HG03342 (cell line): Measurements from ENCODE around the gene PPP1CA.

Source experiments
- ATAC-seq: cut with Tn5 transposase; IDR thresholded peaks from one replicate; pipeline ENCODE4 v1.9.1; 2021; ENCODE audit warnings: mild to moderate bottlenecking, moderate library complexity; ENCODE audit not compliant: unreplicated experiment

Gene PPP1CA

DNA sequence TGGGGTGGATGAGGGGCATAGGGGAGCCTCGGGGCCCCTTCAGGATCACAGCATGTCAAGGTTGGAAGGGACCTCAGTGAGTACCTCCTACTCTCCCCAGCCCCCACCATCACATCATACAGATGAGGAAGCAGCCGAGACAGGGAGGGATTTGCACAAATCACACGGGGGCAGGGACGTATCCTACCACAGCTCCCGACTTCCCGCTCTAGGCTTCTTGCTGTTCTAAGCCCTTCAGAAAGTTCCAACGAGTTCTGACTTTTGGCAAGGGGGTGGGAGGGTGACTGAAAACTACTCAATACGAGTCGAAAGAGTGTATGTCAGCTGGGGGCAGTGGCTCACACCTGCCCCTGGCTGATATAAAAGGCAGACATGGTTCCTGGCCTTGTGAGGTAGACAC lies 14.6 kb downstream of the PPP1CA start:
- no peak for ATAC-seq

DNA sequence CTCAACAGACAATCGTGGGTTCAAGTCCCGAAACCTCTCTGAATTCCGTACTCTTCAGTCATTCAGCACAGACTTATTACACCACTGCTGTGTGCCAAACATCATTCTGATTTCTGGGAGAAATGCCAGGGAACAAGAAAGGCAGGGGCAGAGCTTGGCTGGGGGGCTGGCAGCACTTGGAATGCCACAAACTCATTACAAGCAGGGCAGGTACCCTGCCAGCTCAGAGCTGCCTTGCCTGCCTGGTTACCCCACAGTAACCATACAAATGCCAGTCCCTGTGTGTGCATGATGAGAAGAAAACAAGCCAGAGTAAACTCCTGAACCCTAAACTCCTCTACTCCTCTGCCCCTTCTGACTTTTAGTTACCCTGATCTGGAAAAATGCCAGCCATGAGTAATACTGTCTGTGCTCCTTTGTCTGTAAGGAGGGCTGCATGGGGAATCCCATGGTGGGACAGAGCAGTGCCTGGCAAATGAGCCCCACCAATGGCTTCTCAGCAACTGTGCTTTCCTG lies 16.7 kb downstream of the PPP1CA start:
- ATAC-seq: no peak

DNA sequence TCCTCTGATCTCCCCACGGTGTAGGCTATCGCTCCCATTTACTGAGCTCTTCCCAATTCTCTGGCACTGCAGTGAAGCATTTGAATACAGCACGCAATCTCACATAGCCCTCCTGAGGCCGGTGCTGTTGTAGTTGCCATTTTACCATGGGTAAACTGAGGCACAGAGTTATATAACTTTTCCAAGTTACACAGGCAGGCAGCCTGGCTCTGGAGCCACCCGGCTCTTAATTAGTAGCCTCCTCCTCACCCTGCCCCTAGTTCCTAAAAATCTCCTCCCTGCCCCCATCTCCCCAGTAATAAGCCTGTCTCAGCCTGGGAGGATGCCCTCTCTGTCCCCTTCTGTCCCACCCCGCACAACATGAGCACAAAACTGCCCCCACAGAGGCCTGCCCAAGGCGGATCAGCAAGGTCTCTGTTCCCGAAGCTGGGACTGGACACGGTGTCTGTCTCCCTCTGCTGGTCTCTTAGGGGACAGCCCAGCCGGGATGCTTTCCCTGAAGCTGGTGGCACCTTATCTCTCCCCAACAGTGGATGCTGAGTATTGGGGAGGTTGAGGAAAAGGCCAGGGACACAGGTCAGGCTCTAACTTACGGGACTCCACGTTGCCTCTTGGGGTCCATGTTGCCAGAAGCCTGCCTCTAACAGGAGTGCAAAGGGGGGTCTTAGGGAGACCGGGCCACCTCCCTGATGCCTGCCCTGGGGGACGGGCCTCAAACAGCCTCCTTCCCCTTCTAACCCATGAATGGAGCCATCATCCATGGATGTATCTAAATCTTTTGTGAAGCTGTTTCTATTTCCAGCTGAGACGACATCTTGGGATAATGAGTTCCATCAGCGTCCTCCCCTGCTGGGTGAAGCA lies 19.2 kb downstream of the PPP1CA start:
- ATAC-seq: no peak

DNA sequence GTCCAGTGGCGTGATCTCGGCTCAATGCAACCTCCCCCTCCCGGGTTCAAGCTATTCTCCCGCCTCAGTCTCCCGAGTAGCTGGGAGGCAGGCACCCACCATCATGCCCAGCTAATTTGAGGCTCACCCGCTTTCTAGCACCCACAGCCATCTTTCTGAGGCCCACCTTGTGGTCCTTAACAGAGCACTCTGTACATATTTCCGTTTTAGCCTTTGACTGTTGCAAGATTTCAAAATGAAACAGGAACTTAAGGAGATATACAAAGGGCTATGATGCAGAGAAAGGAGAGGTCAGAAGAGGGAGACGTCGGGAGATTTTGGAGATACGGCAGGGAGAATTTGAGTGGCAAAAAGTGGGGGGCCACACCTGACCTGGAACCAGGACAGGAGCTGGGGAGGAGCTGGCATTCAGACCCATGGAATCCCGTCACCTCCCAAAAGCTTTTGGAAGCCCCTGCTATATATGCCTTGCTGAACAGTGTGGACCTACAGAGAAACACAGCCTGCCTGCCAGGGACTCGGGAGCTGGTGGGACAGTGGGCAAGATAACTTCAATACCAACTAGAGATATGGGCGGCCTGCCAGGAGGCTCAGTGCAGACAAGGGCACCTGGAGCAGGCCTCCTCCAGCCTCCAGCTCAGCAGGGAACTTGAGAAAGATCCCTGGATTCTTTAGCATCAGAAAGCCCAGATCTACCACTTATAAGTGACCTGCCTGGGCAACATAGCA lies 20.2 kb downstream of the PPP1CA start:
- no peak for ATAC-seq

DNA sequence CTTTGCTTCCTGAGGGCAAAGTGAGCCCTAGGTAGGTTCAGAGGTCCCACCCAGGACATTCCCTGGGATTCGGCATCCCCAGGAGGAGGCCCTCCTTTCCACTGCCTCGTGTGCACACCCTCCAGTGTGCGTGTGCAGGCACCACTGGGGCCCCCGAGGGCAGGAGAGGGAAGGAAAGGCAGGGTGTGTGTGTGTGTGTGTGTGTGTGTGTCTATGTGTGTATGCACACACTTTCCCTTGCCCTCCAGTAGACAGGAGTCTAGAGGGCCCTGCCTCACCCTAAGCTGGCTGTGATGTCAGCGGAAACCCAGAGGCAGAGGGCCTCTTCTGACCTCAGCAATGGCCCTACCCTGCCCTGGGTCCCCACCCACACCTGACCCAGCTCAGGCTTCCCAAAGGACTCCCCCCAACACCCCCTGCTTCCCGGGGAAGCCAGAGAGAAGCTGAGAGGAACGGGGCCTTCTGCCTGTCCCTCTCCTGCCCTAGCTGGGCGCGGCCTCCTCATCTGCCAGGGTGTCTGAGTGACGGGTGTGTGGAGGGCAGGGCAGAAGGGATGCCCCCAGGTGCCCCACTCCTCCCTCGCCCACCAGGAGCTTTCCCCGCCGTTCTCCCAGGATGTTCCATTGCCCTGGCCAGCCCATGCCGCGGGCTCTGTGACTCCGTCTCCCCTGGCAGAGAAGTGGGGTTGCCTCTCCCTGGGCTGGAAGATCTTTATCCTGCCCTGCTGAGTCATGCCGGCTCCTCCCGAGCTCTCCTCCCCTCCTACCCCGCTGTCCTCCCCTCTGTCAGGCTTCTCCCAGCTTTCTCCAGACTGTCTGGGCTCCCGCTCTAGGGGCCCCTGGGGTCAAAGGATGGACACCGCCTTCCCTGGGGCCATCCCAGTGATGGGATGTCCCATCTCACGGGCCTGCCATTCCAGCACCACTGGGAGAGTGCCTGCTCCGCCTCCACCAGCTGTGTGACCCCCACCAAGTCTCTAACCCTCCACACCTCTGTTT lies 22.3 kb downstream of the PPP1CA start:
- ATAC-seq: no peak

DNA sequence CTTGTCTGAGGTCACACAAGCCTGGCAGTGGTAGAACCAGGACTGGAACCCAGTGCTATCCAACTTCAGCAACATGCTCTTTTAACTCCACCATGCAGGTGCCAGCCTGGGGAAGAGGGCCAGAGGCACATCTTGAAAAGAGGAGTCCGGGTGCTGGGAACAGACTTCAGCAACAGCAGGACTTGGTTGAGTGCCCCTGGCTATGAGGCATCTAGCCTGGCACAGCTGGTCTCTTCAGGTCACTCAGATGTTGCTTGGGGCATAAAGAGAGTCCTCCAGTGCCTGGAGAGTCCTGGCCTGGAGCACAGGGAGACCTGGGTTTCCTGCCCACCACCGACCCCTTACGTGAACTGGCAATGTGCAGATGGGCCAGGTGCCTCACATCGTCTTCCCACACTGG lies 23.1 kb downstream of the PPP1CA start:
- ATAC-seq: no peak

DNA sequence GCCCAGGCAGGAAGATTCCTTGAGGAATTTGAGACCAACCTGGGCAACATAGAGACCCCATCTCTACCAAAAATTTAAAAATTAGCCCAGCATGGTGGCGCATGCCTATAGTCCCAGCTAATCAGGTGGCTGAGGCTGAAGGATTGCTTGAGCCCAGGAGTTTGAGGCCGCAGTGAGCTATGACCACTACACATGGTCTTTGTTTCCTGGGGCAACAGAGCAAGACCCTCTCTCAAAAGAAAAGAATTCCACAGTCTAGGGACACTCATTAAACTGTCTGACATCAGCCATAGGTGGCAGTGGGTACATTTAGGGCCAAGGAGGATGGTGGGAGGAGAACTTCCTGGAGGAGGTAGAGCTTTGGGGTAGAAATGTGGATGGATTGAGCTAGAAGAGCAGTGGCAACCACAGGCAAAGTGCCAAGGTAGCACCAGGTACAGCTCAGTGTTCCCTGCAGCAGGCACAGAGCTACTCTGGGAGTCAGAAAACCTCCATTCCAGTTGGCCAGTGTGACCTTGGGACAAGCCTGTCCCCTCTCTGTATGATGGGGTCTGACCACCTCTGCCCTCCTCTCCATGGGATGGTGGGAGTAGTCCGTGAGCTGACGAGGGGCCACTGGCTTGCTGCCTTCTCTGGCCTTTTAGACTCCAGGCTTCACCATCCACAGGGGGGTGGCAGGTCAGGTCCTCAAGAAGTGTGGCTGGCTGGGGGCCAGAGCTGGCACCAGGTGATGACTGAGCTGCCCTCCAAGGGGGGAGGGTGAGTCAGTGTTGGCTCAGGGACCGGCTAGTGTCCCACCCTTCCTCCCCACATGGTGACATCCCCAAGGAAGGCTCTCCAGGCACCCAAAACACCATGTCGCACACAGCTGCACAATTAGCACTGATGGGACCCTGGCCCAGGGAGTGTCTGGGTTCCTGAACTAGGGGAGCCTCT lies 24.5 kb downstream of the PPP1CA start:
- ATAC-seq: no peak

DNA sequence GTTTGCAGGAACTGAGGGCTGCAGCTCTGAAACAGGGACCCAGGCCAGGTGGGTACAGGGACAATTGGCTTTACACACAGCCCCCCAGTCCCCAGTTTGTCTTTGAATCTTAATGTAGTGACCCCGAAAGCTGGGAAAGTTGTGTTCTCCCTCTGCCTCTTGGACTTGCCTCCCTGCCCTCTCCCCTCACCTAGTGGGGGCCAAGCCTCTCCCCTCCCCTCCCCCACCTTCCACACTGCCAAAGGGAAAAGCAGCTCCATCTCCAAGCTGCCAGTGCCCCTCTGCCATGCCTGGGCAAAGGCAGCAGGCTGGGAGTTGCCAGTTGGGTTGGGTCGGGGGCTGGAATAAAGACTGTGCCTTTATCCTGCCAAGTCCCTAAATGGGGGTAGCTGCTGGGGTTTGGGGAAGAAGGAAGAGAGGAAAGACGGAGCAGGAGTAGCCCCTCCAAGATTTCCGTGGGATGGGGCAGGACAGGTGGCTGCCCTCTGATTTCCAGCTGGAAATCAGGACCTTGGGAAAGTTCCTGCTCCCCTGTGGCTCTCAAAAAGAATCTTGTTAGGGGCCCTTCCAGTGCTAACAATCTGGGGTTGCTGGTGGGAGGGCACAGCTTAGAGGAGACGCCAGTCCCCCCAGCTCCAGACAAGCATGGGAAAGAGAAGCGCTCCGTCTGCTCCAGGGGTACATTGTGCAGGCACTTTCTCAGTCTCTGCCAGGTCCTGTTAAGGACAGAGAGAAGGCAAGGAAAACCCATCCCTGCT lies 25.4 kb downstream of the PPP1CA start:
- no peak for ATAC-seq

DNA sequence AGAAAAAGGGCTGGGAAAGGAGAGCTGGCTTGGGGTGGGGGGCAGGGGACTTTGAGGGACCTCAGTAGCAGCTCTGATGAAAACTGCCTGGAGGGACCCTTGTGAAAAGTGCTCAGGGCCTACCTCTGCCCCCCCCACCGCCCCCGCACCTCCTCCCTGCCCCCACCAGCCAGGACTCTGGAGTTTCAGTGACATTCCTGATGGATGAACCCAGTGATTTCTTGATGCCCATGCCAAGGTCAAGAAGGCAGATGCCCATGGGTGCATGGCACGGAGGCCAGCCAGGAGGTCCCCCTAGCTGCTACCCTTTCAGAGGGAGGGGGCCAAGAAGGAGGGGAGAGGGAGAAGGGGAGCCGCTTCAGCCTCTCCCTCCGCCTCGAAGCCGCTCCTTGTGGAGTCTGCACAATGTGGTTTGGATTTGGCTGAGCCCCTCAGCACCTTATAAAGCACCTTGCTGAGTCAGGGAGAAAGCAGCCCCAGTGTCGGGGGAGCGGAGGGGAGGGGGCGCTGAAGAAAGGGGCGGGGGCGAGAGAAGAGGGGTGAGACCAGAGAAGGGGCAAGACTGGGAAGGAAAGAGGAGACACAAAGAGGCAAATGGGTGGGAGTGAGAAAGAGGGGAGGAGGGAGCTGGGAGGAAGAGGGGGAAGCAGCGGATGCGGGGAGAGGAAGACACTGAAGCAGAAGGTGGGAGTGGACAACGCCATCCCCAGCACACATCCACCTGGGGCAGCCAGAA lies 26.2 kb downstream of the PPP1CA start:
- ATAC-seq: no peak

DNA sequence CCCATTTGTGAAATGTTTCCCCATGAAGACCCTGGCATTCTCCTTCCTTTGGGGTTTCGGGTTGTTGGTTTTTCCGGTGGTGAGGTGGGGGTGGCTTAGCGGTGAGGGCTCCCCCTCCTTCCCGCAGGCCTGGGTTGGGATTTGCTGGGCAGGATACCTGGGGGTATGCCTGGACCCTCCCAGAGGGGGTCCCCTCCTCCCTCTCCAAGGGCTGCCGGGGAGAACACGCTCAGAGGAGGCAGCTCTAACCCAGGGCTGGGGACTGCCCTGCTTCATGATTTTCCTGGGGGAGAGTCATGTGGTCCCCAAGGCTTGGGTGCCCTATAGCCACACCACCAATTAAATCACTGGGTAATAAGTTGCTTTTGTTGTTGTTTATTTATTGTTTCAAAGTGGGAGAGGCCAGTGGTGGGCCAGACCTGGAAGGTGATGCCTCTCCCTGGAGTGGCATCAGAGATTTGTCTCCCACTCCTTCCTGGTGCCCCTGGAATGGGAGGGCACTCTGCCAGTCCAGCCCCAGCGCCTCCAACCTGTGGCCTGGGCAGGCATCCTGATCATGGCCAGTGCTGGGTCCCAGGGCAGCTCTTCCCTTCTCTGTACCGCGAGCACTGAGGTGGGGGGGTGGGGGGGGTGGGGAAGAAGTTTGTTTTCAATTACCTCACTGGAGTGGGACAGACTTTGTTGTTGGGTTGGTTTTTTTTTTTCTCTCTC lies 26.9 kb downstream of the PPP1CA start:
- ATAC-seq: no peak

DNA sequence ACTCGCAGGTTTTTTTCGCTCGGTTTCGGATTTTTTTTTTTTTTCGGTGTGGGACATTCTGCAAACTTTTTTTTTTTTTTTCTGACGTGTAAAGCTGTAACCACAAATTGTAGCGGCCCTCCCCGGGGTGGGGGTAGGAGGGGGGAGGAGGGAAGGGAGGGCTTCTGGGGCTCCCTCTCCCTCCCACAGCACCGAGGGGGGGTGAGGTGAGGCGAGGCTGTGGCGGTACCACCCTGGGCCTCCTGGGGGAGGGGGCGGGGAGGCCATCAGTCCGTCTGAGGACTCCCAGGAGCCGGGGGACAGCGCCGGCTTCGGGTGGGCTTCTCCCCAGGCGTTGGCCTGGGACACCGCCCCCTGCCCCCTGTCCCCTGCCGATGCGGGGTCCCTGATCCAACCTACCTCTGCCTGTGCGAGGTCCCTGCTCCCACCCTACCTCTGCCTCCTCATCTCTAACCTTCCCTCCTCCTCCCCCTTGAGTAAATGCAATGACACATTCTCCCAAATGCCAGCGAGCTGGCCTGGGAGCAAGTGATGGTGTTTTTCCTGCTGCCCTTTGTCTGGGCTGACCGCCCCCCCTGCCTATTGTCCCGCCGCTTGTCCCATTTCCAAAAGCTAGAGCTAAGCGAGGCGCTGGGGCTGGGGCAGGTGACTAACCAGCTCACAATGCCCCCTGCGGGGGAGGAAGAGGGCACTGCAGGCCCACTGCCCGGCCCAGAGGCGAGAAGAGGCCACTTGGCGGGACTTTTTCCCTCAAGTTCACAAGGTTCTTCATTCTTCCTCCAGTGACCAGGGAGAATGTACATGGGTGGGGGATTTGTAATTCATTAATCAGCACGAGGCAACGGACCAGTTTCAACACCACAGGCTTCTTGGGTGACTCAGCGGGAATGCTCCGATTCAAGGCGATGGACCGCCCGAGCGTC lies 27.7 kb downstream of the PPP1CA start:
- no peak for ATAC-seq

DNA sequence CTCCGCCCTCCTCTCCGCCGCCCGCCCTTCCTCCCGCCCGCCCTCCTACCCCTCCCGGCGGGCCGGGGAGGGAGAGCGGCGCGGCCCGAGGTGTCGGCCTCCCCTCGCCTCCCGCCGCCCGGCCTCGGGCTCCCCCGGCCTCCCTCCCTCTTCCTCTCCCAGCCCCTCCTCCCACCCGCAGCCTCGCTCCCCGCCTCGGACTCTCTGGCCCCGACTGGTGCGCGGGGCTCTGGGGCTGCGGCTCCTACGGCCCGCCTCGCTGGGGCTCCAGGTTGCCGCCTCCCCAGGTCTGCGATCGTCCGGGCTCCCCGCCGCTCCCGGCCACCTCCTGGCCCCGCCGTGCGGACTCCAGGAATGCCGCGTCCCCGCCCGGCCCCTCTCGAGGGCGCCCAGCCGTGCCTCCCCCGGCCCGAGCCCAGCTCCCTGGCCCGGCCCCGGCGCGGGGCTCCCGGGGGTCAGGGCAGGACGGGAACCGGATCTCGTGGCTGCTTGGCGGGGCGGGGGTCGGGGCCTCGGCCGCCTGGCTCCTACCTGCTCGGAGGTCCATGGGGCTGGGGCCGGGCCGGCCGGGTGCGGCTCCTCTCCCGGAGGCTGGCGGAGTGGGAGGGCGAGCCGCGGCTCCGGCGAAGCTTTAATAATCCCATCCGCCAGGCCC lies 28.5 kb downstream of the PPP1CA start, which contains the start of gene CLCF1:
Gene CLCF1, minus strand, starts transcription at position 606 of the 655 bp plus-strand sequence. Its CDS starts 59 bp downstream, at position 547.
- ATAC-seq: no peak

DNA sequence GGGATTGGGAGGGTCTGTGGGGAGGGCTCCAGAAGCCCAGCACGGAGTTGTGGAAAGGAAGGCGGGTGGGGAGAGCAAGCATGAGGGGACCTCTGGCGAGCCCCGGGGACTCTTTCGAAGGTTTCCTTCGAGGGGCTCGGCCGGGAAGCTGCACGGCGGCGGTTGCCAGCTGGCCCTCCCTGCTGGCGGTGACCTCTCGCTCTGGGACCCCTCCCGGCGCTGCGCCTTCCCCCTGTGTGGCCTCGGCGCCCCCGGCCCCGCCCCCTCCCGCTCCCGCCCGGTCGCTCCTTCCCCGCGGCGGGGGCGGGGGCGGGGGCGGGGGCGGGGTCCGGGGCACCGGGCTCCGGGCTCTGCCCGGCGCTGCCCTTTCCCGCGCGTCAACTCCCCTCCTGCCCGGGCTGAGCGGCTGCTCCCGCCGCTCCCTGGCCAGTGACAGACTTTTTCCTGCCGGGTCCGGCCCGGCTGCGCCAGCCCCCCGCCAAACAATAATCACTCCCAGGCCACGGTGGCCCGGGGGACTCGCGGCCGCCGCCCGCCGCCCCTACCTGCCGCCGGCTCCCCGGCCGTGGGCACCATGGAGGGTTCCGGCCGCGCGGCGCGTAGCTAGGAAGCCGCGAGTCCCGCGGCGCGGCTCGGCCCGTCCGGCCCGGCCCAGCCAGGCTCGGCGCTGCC lies 29.2 kb downstream of the PPP1CA start:
- no peak for ATAC-seq

DNA sequence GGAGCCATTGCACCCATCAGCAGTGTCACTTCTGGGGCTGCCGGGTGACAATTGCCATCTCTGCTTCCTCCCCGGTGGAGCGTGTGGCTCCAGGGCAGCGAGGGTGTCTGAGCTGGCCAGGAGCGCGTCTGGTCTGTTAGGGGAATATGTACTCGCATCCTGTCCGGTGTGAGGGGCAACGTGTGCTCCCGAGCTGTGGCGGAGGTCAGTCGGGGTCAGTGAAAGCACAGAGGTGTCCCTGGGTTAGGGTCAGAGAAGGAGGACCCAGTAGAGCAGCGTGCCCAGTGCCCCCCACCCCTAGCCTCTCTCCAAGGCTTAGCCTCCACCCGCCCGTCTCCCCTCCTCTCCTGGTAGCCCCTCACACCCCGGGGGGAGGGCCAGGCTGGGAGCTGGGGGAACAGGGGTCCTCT lies 29.7 kb downstream of the PPP1CA start:
- ATAC-seq: no peak

DNA sequence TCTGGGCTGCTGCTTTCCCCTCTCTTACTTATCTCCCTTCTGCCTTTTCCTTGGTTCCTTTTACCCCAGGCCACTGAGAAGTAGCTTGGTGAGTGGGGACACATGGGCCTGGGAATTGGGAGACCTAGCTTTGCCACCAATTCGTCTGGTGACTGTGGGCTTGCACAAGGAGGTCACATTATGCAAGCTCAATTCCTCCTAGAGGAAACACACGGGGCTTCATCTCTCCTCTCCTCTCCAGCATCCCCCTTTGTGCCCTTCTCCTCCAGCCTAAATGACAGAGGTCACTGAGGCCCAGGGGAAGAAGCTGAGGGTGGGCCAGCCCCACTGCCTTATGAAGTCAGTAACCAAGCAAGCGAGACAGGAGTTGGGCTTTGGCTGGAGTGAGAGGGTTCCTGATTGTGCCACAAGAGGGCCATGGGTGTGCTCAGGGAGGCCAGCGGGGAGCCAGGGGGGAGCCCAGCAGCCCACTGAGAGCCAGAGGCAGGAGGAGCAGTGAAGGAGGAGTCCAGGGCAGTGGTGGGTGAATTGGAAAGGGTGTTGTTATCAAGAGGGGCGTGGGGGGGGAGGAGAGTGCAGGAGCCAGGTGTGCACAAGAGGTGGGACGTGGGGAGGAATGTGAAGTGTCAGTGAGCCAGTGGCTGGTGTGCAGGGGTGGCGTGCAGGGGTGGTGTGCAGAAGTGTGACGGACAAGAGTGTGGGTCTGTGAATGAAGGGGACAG lies 30.3 kb downstream of the PPP1CA start:
- no peak for ATAC-seq
